ENCODE results near the gene CENPE. TPM values are rescaled to one million over a fixed set of nuclear protein-coding genes. Genes with fewer than 3 reads are reported as not detected.
A peak's percentile ranks its signal among the peaks of the same experiment; 100 is the strongest.

CENPE gene
- polyA plus RNA-seq, 3 donors = 0.03 to 0.17 (median 0.07) TPM

DNA sequence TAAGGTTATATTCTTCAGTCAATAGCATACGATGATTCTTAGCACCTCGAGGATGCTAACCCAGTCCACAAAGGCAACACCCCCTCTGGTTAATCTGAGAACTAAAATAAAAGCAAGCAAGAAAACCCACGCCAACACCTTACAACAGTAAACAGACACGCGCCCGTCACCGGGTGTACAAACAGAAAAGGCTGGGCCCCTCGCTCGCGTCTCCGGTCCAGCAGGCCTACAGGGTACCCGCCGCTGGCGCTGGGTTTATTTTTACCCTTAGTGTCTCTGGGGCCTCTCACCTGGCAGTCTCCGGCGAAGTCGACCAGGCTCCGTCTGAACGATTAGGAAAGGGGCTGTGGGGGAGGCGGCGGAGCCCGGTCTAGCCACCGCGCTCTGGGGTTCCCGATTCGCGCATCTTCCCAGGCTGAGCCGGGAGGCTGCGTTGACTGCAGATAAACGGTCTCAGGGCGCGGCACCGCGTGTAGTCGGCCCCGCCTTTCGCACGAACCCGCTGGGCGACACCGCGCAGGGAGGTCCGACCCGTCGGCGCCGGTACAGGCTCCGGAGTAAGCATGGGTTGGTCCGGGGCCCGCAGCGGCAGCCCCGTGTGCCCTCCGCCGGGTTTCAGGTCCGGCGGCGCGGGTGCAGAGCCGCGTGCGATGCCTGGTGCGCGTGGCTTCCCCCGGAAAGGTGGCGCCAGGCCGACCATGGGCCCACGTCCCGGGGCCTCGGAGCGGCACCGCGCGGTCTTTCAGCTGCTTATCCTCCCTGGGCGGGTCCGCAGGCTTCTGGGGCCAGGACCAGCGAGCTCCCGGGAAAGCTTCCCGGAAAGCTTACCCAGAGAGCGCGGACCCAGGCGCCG is 122.0 kb downstream of the CENPE start:
- Mint-ChIP-seq H3K27ac (peak overlapping the region in 5 of 7 donors; percentile 22 to 78 (median 66)), H3K4me1 (peaks cover 29% of the 10 kb centered on the region), H3K36me3 (peaks cover 0 to 5% of the 10 kb centered on the region in 2 donors), H3K9me3 (no peaks in the 10 kb centered on the region), H3K27me3 (ENCODE audit: low read depth in 3 of 3) (peaks cover 11 to 18% (median 16%) of the 10 kb centered on the region in 3 donors), H3K4me3 (peak overlapping the region; percentile 90 to 95)
- Histone ChIP-seq H3K4me2 (replicated peaks; ENCODE audit: extremely low read depth, low read length, poor library complexity, severe bottlenecking) (peak overlapping the region; percentile 87), H3K79me2 (ENCODE audit: insufficient read depth, low read length) (no peaks in the 10 kb centered on the region), H3K4me3 (replicated peaks in 1 of 3; ENCODE audit: low read depth in 2 of 3, low read length in 3 of 3) (peak overlapping the region; percentile 42 to 72 (median 46)), H3K4me1 (ENCODE audit: control insufficient read depth in 1 of 2, insufficient read depth in 2 of 2, low read length in 2 of 2) (peaks cover 25 to 33% of the 10 kb centered on the region in 2 donors), H3K27me3 (ENCODE audit: control insufficient read depth in 2 of 2, insufficient read depth in 2 of 2, low read length in 2 of 2) (peaks cover 3 to 12% of the 10 kb centered on the region in 2 donors), H3K9me3 (replicated peaks in 1 of 2; ENCODE audit: control insufficient read depth in 1 of 2, insufficient read depth in 1 of 2, low read length in 2 of 2) (no peaks in the 10 kb centered on the region), H3K9ac (ENCODE audit: insufficient read depth, low read length, poor library complexity, severe bottlenecking) (peak overlapping the region; percentile 65), H2AFZ (ENCODE audit: insufficient read depth, low read depth, low read length, poor library complexity, severe bottlenecking) (peak overlapping the region; percentile 89), H4K20me1 (ENCODE audit: insufficient read depth, low read length) (no peaks in the 10 kb centered on the region), H3K27ac (ENCODE audit: low read depth in 1 of 2, low read length in 2 of 2) (peak overlapping the region in 1 of 2 donors; percentile 0), H3K36me3 (replicated peaks in 1 of 2; ENCODE audit: control insufficient read depth in 1 of 2, insufficient read depth in 2 of 2, low read length in 2 of 2) (no peaks in the 10 kb centered on the region)
- intact Hi-C loops (cut with micrococcal nuclease) = no loop called here
- TF ChIP-seq, protein P1, sequence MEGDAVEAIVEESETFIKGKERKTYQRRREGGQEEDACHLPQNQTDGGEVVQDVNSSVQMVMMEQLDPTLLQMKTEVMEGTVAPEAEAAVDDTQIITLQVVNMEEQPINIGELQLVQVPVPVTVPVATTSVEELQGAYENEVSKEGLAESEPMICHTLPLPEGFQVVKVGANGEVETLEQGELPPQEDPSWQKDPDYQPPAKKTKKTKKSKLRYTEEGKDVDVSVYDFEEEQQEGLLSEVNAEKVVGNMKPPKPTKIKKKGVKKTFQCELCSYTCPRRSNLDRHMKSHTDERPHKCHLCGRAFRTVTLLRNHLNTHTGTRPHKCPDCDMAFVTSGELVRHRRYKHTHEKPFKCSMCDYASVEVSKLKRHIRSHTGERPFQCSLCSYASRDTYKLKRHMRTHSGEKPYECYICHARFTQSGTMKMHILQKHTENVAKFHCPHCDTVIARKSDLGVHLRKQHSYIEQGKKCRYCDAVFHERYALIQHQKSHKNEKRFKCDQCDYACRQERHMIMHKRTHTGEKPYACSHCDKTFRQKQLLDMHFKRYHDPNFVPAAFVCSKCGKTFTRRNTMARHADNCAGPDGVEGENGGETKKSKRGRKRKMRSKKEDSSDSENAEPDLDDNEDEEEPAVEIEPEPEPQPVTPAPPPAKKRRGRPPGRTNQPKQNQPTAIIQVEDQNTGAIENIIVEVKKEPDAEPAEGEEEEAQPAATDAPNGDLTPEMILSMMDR (IDR thresholded peaks at IDR 0.05) = no peak
- under 1% methylated on average over 81 of the region's 82 CpGs for WGBS (ENCODE audit: insufficient coverage)
- peak; percentile 14 to 34 (median 29) for DNase-seq

DNA sequence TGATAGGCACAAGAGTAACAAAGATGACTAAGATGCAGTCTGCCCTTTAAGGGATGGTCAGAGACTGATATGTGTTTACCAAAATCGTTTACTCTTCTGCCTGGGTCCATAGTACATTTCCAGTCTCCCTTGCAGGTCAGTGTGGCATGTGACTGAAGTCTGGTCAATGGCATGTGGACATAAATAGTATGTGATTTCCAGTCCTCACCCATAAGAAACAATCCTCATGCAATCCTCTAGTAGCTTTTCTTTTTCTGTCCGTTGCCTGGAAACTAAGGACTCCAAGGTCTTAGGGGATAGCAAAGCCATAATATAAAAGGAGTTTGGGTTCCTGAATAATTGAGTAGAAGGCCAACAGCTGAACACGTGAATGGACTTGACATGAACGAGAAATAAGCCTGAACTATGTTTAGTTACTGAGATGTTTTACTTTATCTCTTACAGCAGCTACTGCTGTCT is 122.7 kb downstream of the CENPE start:
- Histone ChIP-seq H3K4me1 (ENCODE audit: control insufficient read depth in 1 of 2, insufficient read depth in 2 of 2, low read length in 2 of 2) (peaks cover 25 to 33% of the 10 kb centered on the region in 2 donors), H4K20me1 (ENCODE audit: insufficient read depth, low read length) (no peaks in the 10 kb centered on the region), H3K36me3 (replicated peaks in 1 of 2; ENCODE audit: control insufficient read depth in 1 of 2, insufficient read depth in 2 of 2, low read length in 2 of 2) (no peaks in the 10 kb centered on the region), H2AFZ (ENCODE audit: insufficient read depth, low read depth, low read length, poor library complexity, severe bottlenecking) (peak overlapping the region; percentile 89), H3K4me2 (replicated peaks; ENCODE audit: extremely low read depth, low read length, poor library complexity, severe bottlenecking) (peak overlapping the region; percentile 87), H3K27me3 (ENCODE audit: control insufficient read depth in 2 of 2, insufficient read depth in 2 of 2, low read length in 2 of 2) (peaks cover 3 to 12% of the 10 kb centered on the region in 2 donors), H3K4me3 (replicated peaks in 1 of 3; ENCODE audit: low read depth in 2 of 3, low read length in 3 of 3) (peak overlapping the region in 2 of 3 experiments; percentile 42 to 72), H3K27ac (ENCODE audit: low read depth in 1 of 2, low read length in 2 of 2) (no peak overlapping the region), H3K9me3 (replicated peaks in 1 of 2; ENCODE audit: control insufficient read depth in 1 of 2, insufficient read depth in 1 of 2, low read length in 2 of 2) (no peaks in the 10 kb centered on the region), H3K79me2 (ENCODE audit: insufficient read depth, low read length) (no peaks in the 10 kb centered on the region), H3K9ac (ENCODE audit: insufficient read depth, low read length, poor library complexity, severe bottlenecking) (no peak overlapping the region)
- Mint-ChIP-seq H3K36me3 (peaks cover 0 to 2% of the 10 kb centered on the region in 2 donors), H3K9me3 (no peaks in the 10 kb centered on the region), H3K27me3 (ENCODE audit: low read depth in 3 of 3) (peaks cover 11 to 18% (median 17%) of the 10 kb centered on the region in 3 donors), H3K4me3 (peak overlapping the region; percentile 90 to 95), H3K4me1 (peaks cover 29% of the 10 kb centered on the region), H3K27ac (peak overlapping the region in 4 of 7 donors; percentile 17 to 82 (median 73))
- TF ChIP-seq, protein P1 (IDR thresholded peaks at IDR 0.05) = no peak
- no peak for DNase-seq
- WGBS (ENCODE audit: insufficient coverage) = 40% methylated on average over 1 of the region's 4 CpGs
- intact Hi-C loops (cut with micrococcal nuclease) = no loop called here
